ENCODE results near the gene CAMKV. TPM values are rescaled to one million over a fixed set of nuclear protein-coding genes. Genes with fewer than 3 reads are reported as not detected.

The CAMKV gene
- total RNA-seq, 1 experiment from 2014 or later, result 0.10 TPM

DNA sequence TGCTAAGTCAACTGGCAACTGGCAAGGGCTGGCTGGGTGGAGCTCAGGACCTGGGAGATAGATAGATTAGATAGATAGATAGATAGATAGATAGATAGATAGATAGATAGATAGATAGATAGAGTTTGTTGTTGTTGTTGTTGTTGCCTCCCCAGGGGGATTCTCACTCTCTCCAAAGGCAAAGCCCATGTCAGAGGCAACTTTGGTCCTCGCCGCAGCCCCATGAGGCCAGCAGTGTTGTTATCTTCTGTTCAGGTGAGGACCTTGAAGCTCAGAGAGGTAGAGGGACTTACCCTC, 41.4 kb upstream of the CAMKV start:
- H3K9me3 ChIP-seq (ENCODE audit: control insufficient read depth in 1 of 2, insufficient read depth in 1 of 2, low read depth in 1 of 2, low read length in 2 of 2), result no peaks in the 10 kb centered on the region
- intact Hi-C loops (cut with micrococcal nuclease), result no loop called here
- no peak overlapping the region for H3K9ac ChIP-seq (ENCODE audit: low read length)
- TF ChIP-seq, protein P1, sequence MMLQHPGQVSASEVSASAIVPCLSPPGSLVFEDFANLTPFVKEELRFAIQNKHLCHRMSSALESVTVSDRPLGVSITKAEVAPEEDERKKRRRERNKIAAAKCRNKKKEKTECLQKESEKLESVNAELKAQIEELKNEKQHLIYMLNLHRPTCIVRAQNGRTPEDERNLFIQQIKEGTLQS (IDR thresholded peaks at IDR 0.05), result no peak
- TF ChIP-seq REST (IDR thresholded peaks at IDR 0.05; ENCODE audit: low read depth), result no peak
- no peak for TF ChIP-seq POLR2A (IDR thresholded peaks at IDR 0.05; ENCODE audit: borderline replicate concordance, extremely low read depth, insufficient read depth, insufficient read length)
- TF ChIP-seq, protein P2, sequence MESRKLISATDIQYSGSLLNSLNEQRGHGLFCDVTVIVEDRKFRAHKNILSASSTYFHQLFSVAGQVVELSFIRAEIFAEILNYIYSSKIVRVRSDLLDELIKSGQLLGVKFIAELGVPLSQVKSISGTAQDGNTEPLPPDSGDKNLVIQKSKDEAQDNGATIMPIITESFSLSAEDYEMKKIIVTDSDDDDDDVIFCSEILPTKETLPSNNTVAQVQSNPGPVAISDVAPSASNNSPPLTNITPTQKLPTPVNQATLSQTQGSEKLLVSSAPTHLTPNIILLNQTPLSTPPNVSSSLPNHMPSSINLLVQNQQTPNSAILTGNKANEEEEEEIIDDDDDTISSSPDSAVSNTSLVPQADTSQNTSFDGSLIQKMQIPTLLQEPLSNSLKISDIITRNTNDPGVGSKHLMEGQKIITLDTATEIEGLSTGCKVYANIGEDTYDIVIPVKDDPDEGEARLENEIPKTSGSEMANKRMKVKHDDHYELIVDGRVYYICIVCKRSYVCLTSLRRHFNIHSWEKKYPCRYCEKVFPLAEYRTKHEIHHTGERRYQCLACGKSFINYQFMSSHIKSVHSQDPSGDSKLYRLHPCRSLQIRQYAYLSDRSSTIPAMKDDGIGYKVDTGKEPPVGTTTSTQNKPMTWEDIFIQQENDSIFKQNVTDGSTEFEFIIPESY (IDR thresholded peaks at IDR 0.05; ENCODE audit: extremely low read depth, insufficient replicate concordance, low read length), result no peak
- TF ChIP-seq JUND (IDR thresholded peaks at IDR 0.05), result no peak
- no peak for TF ChIP-seq EZH2phosphoT487 (IDR thresholded peaks at IDR 0.05; ENCODE audit: borderline replicate concordance)
- BruUV-seq (replicated peaks), result no TSS peak
- CTCF ChIA-PET, result interaction anchor here (0.9 kb wide), 1 partner anchor 72 kb away, joined by 3 read pairs; no protein-coding TSS in a partner anchor
- no peak overlapping the region for H3K4me2 ChIP-seq (ENCODE audit: low read length)
- H4K20me1 ChIP-seq (ENCODE audit: insufficient read depth), result no peaks in the 10 kb centered on the region
- H3K36me3 ChIP-seq (ENCODE audit: control insufficient read depth in 1 of 2, insufficient read depth in 2 of 2, low read length in 2 of 2), result 0 out of 4 replicates have a peak, but pooled peaks cover 0 to 6% of the 10 kb centered on the region in 2 experiments
- H3K79me2 ChIP-seq (ENCODE audit: insufficient read depth, low read length), result no peaks in the 10 kb centered on the region
- H2AFZ ChIP-seq (ENCODE audit: low read depth, low read length, poor library complexity, severe bottlenecking), result no peak overlapping the region
- POLR2A ChIA-PET, result no interaction called here
- H3K27ac ChIP-seq (ENCODE audit: low read depth, low read length), result no peak overlapping the region
- no peaks in the 10 kb centered on the region for H3K27me3 ChIP-seq (ENCODE audit: insufficient read depth, low read length)
- no peaks in the 10 kb centered on the region for H3K9me2 ChIP-seq (ENCODE audit: insufficient read depth)
- H3K4me3 ChIP-seq (replicated peaks in 1 of 2; ENCODE audit: low read depth in 1 of 2, low read length in 2 of 2), result no peak overlapping the region
- ATAC-seq (no peak), DNase-seq (ENCODE audit: low read depth, low spot score) (no peak)
- RAD21 ChIA-PET (ENCODE audit: low non-redundant PET in 1 of 2, low total read pairs in 2 of 2, uncharacterized antibody in 2 of 2, unreplicated experiment in 2 of 2), result interaction anchor here in 1 of 2 experiments (1.0 kb wide), 1 partner anchor 209 kb away, joined by 3 read pairs; no protein-coding TSS in a partner anchor
- peaks cover 4 to 7% of the 10 kb centered on the region in 2 experiments; a peak in 3 of 4 replicates for H3K4me1 ChIP-seq (ENCODE audit: control insufficient read depth in 1 of 2, insufficient read depth in 2 of 2, low read length in 2 of 2)
